Kidney (tissue), 14 donors: ENCODE measurements around the gene CD320. TPM values are rescaled to one million over a fixed set of nuclear protein-coding genes. Genes with fewer than 3 reads are reported as not detected.

Experiments
- DNase-seq, 5 donors: peaks; one replicate each; pipeline ENCODE4 v3.0.0-alpha.2; 2013 to 2020
- FAIRE-seq: peaks from 2 replicates; lab custom pipeline; 2012; peaks lifted over from hg19 to GRCh38; lab: Jason Lieb, UNC
- H3K27ac ChIP-seq, 2 donors: one replicate each; pipeline ENCODE4 v1.7.0; 2013; ENCODE audit warnings: low read depth in 2 of 2, low read length in 2 of 2, inconsistent platforms in 1 of 2
- H3K27me3 ChIP-seq: one replicate; pipeline ENCODE4 v1.7.1; 2013; ENCODE audit warnings: low read length, inconsistent platforms; ENCODE audit not compliant: control insufficient read depth, insufficient read depth
- H3K36me3 ChIP-seq, 3 donors: one replicate each; pipeline versions ENCODE4 v1.7.0 to v1.7.1; 2013; ENCODE audit warnings: low read length in 3 of 3, control low read depth in 1 of 3, inconsistent platforms in 1 of 3; ENCODE audit not compliant: insufficient read depth in 3 of 3, control insufficient read depth in 2 of 3
- H3K4me1 ChIP-seq, 3 donors: one replicate each; pipeline versions ENCODE4 v1.7.0 to v1.7.1; 2013; ENCODE audit warnings: low read length in 3 of 3, inconsistent platforms in 1 of 3, low read depth in 1 of 3; ENCODE audit not compliant: control insufficient read depth in 2 of 3, insufficient read depth in 2 of 3
- H3K4me3 ChIP-seq, 3 donors: one replicate each; pipeline versions ENCODE4 v1.7.0 to v1.8.1; 2013; ENCODE audit warnings: low read length in 3 of 3, control low read depth in 1 of 3, inconsistent platforms in 1 of 3
- H3K9ac ChIP-seq, 3 donors: one replicate each; pipeline versions ENCODE4 v1.7.0 to v1.7.1; 2013; ENCODE audit warnings: low read length in 3 of 3, control low read depth in 1 of 3, inconsistent platforms in 1 of 3
- H3K9me3 ChIP-seq, 3 donors: one replicate each; pipeline versions ENCODE4 v1.7.0 to v1.7.1; 2013; ENCODE audit warnings: low read length in 3 of 3, control low read depth in 1 of 3, inconsistent platforms in 1 of 3; ENCODE audit not compliant: control insufficient read depth in 2 of 3, insufficient read depth in 1 of 3
- CTCF ChIP-seq: IDR thresholded peaks from 3 replicates; pipeline ENCODE4 v1.5.1; 2012; ENCODE audit warnings: mild to moderate bottlenecking, moderate library complexity, borderline replicate concordance; ENCODE audit not compliant: insufficient read depth; ENCODE audit errors: extremely low read depth
- intact Hi-C: fragments of 100-400 bp; cut with DNase I; formaldehyde crosslinking; loops from one replicate; pipeline ENCODE4 v1.11.1; 2022
- polyA plus RNA-seq: library from polyadenylated mRNA; stranded (reverse); fragments of 350-450 nt; fragmentation: Illumina TruSeq; extraction: RNeasy Lipid Tissue Mini Kit (QIAGEN cat#74804); gene quantifications from one replicate; pipeline ENCODE4 v1.2.3, GENCODE V29; 2014; ENCODE audit warnings: low read depth, low replicate concordance; ENCODE audit not compliant: insufficient read depth
- total RNA-seq: library from RNA; stranded (reverse); fragmentation: NEBNext Ultra II Directional; extraction: Animal tissue kit (Norgen Biotek cat#: 25700); gene quantifications from one replicate; pipeline ENCODE4 v1.2.1, GENCODE V29; 2021
- donor health status: control.
- donor health status: control.
- donor health status: control.
- donor health status: control.
- donor health status: control.
- donor health status: DM: yes; HTN: yes; CAD: no.
- donor health status: Normal renal cell carcinoma (clear cell type).

Gene CD320
- total and polyA plus RNA-seq, 2 donors from 2014 or later: 26.1 to 63.1 TPM

GRCh38 chr19:8331263-8331845 lies 23.2 kb upstream of the CD320 start:
- FAIRE-seq (no peak), DNase-seq (no peak)
- intact Hi-C loops: no loop called here
- Histone ChIP-seq H3K36me3 (no peaks in the 10 kb centered on the region), H3K9ac (no peak overlapping the region), H3K9me3 (no peaks in the 10 kb centered on the region), H3K4me3 (no peak overlapping the region), H3K27ac (no peak overlapping the region), H3K27me3 (peaks cover 13% of the 10 kb centered on the region), H3K4me1 (peaks cover 0 to 9% (median 0%) of the 10 kb centered on the region in 3 donors)
- TF ChIP-seq CTCF: no peak

GRCh38 chr19:8329996-8330395 lies 21.8 kb upstream of the CD320 start:
- FAIRE-seq (no peak), DNase-seq (no peak)
- intact Hi-C loops: no loop called here

GRCh38 chr19:8325454-8325853 lies 17.3 kb upstream of the CD320 start:
- Histone ChIP-seq H3K27ac (no peak overlapping the region), H3K9me3 (no peaks in the 10 kb centered on the region), H3K4me1 (peaks cover 0 to 13% (median 10%) of the 10 kb centered on the region in 3 donors), H3K4me3 (no peak overlapping the region), H3K27me3 (no peaks in the 10 kb centered on the region), H3K9ac (no peak overlapping the region), H3K36me3 (peaks cover 2 to 7% (median 6%) of the 10 kb centered on the region in 3 donors)
- no peak for DNase-seq
- intact Hi-C loops: no loop called here
- FAIRE-seq: no peak
- no peak for TF ChIP-seq CTCF

More at GRCh38 chr19:8329996-8330395, 21.8 kb upstream of the CD320 start:
- Histone ChIP-seq H3K4me1 (peaks cover 0 to 6% (median 0%) of the 10 kb centered on the region in 3 donors), H3K4me3 (no peak overlapping the region), H3K27me3 (peaks cover 8% of the 10 kb centered on the region), H3K9ac (no peak overlapping the region), H3K9me3 (no peaks in the 10 kb centered on the region), H3K36me3 (no peaks in the 10 kb centered on the region), H3K27ac (no peak overlapping the region)
- TF ChIP-seq CTCF: no peak
